Spleen (tissue), 7 donors: Measurements from ENCODE around the gene NUP107.

Experiments used
- CTCF ChIP-seq, 11 experiments: fragments of 200-600 bp in 7 of 11; fragments of 450-650 bp in 4 of 11; sonication (generic) in 4 of 11; IDR thresholded peaks in 8 of 11; conservative IDR thresholded peaks in 3 of 11; 1 replicate in 7 of 11; 2 replicates in 4 of 11; pipeline versions ENCODE4 v1.4.0 to v1.8.0; 2016 to 2021; ENCODE audit warnings: antibody characterized with exemption in 11 of 11, inconsistent platforms in 4 of 11, mild to moderate bottlenecking in 1 of 11
- POLR2A ChIP-seq, 3 donors: fragments of 450-650 bp; IDR thresholded peaks; one replicate each; pipeline ENCODE4 v1.5.1; 2017; ENCODE audit warnings: antibody characterized with exemption in 3 of 3, mild to moderate bottlenecking in 1 of 3
- POLR2AphosphoS5 ChIP-seq, 3 donors: sonication (generic); formaldehyde crosslinking; IDR thresholded peaks; one replicate each; pipeline ENCODE4 v1.5.1; 2017; ENCODE audit warnings: antibody characterized with exemption in 3 of 3
- donor health status: DM: no; HTN: no; CAD: no; lungs with moderate emphysema.
- donor health status: DM: no; HTN: no; CAD: no.
- donor health status: DM: no; HTN: no; CAD: no.

- no peak for TF ChIP-seq CTCF (IDR thresholded peaks at IDR 0.05 in 8 of 11, conservative IDR thresholded peaks at IDR 0.05 in 3 of 11)
- TF ChIP-seq POLR2A (IDR thresholded peaks at IDR 0.05): no peak
- TF ChIP-seq POLR2AphosphoS5 (IDR thresholded peaks at IDR 0.05): no peak
These were observed 83.2 kb downstream of the NUP107 start for GRCh38 chr12:68769941-68770340.
